Superior temporal gyrus (tissue), 1 donor: ENCODE measurements around the gene SLC4A5.
A peak's percentile ranks its signal among the peaks of the same experiment; 100 is the strongest.

Experiments used
- DNase-seq: peaks from one replicate; pipeline ENCODE4 v3.0.0-alpha.2; 2016; ENCODE audit errors: extremely low spot score

The SLC4A5 gene, protein sequence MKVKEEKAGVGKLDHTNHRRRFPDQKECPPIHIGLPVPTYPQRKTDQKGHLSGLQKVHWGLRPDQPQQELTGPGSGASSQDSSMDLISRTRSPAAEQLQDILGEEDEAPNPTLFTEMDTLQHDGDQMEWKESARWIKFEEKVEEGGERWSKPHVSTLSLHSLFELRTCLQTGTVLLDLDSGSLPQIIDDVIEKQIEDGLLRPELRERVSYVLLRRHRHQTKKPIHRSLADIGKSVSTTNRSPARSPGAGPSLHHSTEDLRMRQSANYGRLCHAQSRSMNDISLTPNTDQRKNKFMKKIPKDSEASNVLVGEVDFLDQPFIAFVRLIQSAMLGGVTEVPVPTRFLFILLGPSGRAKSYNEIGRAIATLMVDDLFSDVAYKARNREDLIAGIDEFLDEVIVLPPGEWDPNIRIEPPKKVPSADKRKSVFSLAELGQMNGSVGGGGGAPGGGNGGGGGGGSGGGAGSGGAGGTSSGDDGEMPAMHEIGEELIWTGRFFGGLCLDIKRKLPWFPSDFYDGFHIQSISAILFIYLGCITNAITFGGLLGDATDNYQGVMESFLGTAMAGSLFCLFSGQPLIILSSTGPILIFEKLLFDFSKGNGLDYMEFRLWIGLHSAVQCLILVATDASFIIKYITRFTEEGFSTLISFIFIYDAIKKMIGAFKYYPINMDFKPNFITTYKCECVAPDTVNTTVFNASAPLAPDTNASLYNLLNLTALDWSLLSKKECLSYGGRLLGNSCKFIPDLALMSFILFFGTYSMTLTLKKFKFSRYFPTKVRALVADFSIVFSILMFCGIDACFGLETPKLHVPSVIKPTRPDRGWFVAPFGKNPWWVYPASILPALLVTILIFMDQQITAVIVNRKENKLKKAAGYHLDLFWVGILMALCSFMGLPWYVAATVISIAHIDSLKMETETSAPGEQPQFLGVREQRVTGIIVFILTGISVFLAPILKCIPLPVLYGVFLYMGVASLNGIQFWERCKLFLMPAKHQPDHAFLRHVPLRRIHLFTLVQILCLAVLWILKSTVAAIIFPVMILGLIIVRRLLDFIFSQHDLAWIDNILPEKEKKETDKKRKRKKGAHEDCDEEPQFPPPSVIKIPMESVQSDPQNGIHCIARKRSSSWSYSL

GRCh38 chr2:74343316-74343715 lies at the start of gene SLC4A5:
TSS of gene SLC4A5 (minus strand) at chr2:74343416. CDS start at chr2:74315023, 28,393 bp downstream.
- DNase-seq: no peak

DNA sequence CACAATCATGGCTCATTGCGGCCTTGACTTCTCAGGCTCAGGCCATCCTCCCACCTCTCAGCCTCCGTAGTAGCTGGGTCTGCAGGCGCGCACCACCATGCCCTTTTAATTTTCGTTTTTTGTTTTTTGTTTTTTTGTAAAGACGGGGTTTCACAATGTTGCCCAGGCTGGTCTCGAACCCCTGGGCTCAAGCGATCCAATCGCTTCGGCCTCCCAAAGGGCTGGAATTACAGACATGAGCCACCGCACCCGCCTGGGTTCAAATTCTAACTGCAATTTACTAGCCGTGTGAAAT lies 49.2 kb upstream of the SLC4A5 start:
- DNase-seq: no peak

- DNase-seq: peak; percentile 98
Measured at GRCh38 chr2:74391580-74392448, 48.6 kb upstream of the SLC4A5 start.

DNA sequence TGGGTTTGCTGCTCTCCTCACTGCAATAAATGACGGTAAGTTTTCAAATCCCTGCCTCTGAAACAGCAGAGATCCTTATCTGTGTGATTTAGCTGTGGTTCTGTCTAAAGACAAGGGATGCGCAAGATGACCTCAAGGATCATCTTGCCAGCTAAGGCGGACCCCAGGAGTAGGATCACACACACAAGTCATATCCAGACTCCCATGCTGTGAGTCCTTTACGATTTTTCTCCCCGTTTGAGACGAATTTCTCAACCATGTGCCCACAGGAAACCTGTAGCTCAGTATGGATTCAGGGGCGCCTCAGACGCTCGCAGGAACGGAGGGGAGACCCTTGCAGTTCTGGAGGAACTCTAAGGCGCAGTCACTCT lies 48.0 kb upstream of the SLC4A5 start:
- DNase-seq: peak; percentile 48

DNA sequence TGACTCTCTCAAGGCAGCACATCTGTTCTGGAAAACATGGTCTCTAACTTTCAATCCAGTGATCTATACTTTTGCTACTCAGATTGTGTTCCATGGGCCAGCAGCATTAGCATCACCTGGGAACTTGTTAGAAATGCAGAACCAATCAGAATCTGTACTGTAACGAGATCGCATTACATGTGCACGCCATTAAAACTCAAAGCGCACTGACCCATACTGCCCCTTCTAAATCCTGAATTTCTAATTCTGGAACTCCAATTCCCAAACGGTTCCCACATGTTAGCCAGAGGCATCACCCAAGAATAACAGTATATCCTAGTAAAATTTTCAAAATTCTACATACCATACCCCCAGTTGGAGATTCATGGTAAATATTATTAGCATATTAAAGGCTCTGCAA lies 47.4 kb upstream of the SLC4A5 start:
- DNase-seq: peak; percentile 22

DNA sequence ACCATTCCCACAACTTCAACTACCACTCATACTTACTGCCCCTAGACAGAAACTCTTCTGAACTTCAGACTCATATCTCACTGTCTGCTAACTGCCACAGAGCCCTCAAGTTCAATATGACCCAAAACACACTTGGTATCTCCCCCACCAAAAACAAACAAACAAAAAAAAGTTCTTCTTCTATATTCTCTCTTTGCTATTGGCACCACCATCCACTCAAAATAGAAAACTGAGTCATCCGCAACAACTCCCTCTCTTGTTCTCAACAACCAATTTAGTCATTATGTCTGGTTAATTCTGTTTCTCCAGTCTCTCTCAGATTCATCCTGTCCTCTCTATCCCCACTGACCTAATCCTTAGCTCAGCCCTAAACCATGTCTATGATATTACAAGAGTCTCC lies 44.1 kb upstream of the SLC4A5 start:
- peak; percentile 74 for DNase-seq

DNA sequence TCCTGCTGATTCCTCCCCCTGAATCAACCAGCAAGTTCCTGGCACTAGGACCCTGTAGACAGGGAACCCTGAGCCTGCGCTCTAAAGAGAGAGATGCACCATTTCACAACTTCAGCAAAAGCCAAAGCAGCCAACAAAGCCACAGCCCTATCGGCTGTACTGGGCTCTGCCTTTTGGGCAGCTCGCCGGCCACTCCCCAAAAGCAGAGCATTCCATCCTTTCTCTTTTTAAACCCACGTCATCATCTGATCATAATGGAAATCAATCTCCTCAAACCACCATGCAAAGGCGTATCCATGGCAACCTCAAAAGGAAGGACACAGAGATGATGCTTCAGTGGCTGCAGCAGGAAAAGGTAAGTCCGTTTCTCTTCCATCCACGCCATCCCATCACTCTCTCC lies 42.2 kb upstream of the SLC4A5 start:
- DNase-seq: peak; percentile 94

GRCh38 chr2:74384051-74384450 lies 40.8 kb upstream of the SLC4A5 start:
- no peak for DNase-seq

DNA sequence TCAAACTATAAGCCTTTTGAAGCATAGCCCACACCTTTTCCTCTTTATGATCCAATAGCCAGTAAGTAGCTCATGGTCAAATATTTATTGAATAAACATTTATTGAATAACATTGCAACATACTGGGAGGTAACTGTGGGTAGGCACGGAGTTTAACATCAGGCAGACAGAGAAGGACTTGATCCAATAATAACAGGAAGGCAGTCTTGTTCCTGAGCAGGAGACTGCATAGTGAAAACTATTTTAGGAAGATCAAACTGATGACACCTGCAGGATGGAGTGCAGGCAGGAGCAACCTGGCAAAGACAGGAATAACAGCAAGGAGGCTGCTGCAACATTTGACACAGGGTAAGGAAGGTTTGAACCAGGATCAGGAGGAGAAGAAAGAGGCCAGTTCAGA lies 40.0 kb upstream of the SLC4A5 start:
- no peak for DNase-seq

- DNase-seq: no peak
Measured at GRCh38 chr2:74381751-74382150, 38.5 kb upstream of the SLC4A5 start.

DNA sequence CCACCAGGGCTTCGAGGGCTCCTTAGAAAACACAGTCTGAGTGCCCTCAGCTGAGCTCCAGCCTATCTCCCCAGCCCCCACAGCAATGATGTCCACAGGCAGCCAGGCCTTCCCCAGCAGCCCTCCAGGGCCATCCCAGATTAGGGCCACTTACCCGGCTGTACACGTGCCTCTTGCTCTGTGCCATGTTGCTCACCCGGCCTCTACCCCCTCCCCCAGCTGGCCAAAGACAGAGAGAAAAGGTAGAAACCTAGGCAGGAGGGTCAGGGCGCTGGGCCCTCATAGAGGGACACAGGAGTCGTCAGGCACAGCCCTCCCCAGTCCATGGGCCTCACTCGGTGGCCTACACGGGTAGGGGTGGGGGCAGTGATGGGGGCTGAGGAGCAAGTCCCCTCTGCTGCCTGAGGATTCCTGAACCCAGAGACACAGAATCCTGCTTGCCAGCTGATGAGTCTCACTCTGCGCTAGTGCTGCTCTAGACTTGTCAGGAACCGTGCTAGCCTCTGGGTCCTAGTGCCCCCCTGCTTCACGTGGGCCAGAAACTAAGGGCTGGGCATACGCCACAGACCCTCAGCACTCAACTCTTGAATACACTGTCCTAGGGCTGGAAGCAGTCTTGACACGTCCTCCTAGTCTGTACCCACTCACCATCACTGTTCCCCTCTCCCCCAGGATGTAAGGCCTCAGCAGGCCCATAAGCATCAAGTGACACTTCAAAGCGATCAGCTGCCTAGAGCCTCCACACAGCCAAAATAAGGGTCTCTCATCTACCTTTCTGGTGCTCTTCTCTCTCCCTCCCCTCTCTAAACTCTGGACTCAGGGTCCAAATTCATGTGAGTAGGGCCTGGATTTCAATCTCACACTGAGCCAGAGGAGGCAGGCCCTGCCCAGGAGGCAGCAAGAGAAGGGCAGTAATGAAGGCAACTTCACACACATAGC lies 36.9 kb upstream of the SLC4A5 start, which contains the start of gene DCTN1:
TSS of gene DCTN1 (minus strand) at position 461 of the 939 bp plus-strand sequence. CDS start at position 187, 274 bp downstream.
- DNase-seq: peak; percentile 92

GRCh38 chr2:74378007-74378406 lies 34.8 kb upstream of the SLC4A5 start:
- no peak for DNase-seq

GRCh38 chr2:74375838-74376237 lies 32.6 kb upstream of the SLC4A5 start:
- DNase-seq: no peak

GRCh38 chr2:74374509-74375205 lies 31.4 kb upstream of the SLC4A5 start:
- DNase-seq: peak; percentile 98

DNA sequence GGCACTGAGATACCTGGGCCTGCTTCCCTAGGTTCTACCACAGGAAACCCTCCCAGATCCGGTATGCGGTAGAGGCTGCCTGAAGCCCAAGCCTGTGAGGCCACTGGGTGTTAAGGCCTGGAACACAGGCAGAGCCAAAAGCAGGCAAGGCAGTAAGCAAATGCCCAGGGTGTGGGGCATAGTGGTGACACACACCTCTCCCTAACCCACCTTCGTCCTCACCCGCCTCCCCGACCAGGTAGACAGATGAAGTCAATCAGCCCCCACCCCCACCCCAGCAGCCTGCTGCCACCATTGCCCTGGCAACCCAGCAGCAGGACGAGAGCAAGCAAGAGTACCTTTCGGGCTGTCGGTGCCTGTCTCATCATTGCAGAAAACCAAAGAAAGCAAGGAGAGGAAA lies 30.8 kb upstream of the SLC4A5 start:
- peak; percentile 11 for DNase-seq

DNA sequence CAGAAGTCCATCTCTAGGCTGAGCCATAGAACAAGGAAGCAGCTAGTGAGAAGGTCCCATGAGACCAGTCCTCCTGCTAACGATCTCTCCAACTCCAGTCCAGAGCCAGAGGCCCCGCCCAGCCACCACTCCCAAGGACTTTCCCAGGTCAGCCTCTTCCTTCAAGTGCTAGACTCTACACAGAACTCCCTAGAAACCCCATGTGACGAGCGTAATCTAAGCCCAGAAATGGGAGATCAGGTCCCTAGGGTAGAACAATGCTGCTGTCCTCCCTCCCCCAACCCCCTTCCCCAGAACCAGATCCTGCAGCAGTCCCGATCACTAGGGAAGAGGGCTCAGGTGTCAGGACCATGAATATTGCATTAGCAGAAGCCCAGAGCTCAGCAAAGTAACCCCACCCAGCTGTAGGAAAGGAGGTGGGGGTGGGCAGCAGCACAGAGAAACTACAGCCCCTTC lies 30.0 kb upstream of the SLC4A5 start:
- no peak for DNase-seq

- DNase-seq: no peak
Measured at GRCh38 chr2:74372674-74373073, 29.5 kb upstream of the SLC4A5 start.

DNA sequence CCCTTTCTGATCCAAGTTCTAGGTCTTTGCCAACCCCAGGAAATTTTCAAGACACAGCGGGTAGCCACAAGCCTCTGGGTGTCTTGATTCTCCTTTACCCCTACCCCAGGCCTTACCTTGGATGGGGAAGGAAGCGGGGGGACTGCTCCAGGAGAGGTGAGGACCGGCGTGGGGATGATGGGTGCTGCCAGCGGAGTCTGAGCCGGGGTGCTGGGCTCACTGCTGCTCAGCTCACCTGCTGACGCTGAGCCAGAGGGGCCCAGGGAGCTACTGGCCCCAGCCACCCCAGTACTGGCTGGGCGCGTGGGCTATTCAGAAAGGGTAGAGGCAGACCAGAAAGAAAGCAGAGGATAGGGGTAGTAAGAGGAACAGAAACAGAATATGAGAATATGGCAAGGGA lies 28.2 kb upstream of the SLC4A5 start:
- DNase-seq: no peak

DNA sequence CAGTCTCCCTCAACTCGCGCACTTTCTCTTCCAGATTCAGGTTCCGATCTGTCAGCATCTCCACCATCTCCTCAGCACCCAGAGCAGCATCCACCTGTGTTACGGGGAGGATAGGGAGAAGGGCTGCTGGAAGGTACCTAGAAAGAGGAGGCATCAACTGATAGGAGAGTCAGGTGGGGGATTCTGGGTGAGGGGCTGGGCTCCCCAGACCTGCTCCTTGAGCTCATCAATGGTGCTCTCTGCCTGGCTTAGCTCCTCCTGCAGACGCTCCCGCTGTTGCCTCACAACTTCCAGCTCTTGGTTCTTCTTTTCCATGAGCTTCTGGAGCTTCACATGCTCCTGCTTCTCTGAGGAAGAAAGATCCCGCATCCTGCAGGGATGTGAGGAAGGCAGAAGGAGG lies 26.8 kb upstream of the SLC4A5 start:
- DNase-seq: no peak

- no peak for DNase-seq
Measured at GRCh38 chr2:74368499-74368898, 25.3 kb upstream of the SLC4A5 start.
